NT2/D1 (cell line): ENCODE results near the gene NR2C1.

Source experiments
- SUZ12 ChIP-seq: IDR thresholded peaks from 2 replicates; pipeline ENCODE4 v1.6.1; 2011; ENCODE audit not compliant: insufficient read length, insufficient read depth; ENCODE audit errors: extremely low read depth
- YY1 ChIP-seq: IDR thresholded peaks from 2 replicates; pipeline ENCODE4 v1.6.1; 2011; ENCODE audit not compliant: insufficient read length, insufficient read depth
- ZNF274 ChIP-seq: IDR thresholded peaks from 2 replicates; pipeline ENCODE4 v1.6.1; 2011; ENCODE audit warnings: mild to moderate bottlenecking, low read depth, low read length

GRCh38 chr12:94983321-94983720 is 90.1 kb downstream of the NR2C1 start:
- TF ChIP-seq SUZ12 (no peak), YY1 (no peak), ZNF274 (no peak)
